ENCODE measurements around the gene ATP6V1B1.

The ATP6V1B1 gene

GRCh38 chr2:70901227-70902066, 34.3 kb upstream of the ATP6V1B1 start:
- peak in 1 of 51 donors; percentile 21 for DNase-seq

DNA sequence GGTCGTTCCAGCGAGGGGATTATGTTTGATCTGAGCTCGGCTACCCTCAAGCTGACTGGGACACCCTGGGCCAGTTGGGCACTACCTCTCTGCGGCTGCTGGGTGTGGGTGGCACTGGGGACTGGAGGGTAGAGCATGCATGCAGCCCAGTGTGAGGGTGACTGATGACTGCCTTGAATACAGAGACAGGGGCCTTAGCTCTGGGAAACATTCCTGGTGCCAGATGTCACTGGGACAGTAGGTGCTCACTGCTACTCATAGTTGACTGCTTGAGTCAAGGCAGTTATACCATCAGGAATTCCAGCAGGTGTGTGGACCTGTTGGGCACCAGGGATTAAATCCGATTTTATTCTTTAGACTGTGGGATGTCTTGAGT, 33.6 kb upstream of the ATP6V1B1 start:
- DNase-seq, result no peak

DNA sequence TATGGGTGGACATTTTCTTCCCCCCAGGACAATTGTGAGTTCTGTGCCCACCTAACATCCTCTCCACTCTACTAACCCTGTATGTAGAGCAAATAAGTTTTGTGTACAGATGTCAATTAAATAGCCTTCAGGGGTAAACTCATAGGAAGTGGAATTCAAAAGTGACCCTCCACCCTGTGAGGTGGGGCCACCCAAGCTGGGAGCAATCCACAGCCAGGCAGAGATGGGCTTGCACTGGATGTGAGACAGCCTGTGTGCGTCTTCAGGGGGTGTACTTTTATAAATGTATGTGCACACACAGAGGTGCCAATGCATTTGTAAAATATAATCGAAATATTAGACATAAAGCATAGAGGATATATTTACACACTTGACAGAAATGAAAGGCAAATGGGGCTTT, 33.1 kb upstream of the ATP6V1B1 start:
- DNase-seq, result no peak

- DNase-seq, result no peak
These were observed 32.5 kb upstream of the ATP6V1B1 start for GRCh38 chr2:70903171-70903570.

DNA sequence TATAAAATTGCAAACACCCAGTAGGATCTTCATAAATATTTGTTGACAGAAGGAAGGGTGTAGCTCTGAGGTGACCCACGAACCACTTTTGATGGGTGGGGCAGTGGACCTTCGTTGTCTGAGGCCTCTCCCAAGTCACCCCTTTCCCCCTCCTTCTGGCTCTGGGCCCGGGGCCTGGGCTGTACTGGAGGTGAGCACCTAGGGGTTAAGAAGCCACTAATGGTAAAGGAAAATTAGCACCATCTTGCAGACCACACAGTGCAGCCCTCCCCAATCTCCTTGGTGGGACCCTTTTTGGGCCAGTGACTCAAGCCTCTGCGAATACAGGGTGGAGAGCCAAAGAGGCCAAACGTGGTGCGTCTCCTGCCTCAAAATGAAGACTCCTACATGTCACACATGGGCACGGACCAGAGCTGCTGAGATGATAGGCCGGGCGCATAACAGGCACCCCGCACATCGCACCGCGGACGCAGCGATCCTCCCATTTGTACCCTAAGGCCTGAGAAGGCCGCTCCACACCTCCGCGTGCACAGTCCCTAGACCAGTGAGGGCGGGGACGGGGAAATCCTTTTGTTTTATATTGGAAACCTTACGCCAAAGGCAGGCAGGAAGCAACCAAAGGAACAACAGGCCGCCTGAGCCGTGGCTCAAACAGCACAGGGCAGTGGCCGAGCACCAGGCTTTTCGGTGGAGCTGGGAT, 31.9 kb upstream of the ATP6V1B1 start:
- no peak for DNase-seq

- no peak for DNase-seq
These were observed 31.1 kb upstream of the ATP6V1B1 start for GRCh38 chr2:70904371-70905216.

DNA sequence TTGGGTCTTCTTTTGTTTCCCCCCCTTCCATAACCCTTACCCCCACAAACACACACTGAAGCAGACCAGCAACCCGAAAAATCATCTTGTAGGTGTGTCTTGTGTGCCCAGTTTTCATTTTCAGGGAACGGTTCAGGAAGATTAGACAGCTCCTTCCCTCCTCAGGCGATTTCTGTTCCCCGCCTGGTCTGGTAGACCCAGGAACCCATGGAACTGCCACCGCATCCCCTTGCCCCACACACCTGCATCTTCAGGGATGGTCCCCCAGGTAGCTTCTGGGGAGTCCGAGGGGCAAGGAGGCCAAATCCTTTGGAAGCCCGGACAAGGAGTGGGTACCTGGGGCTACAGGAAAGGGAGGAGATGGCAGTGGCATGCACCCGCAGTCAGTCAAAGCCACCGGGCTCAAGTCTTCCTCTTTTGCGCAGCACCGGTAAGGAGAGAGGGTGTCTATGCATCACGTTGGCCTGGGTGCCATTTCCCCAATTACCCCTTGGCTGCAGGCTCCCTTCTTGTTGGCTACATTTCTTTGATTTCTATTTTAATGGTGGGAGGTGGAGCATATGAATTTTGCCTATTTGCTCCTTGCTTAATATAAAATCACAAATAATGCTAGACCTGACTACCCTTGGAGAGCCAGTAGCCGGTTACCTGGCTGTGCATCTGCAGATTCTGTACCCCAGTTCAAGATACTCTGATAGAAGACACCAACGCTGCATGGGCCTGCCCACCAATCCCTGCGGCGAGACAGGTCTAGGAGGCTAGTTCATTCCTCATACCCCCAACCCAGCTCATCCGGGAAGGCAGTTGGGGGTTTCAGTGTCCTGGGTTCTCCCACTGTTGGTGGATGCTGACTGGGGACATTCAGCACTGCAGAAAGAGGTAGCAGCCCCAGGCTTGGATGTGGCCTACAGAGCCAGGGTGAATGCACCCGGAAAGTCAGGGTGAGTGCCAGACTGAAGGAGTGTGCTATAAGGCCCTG, 30.0 kb upstream of the ATP6V1B1 start:
- no peak for DNase-seq

DNA sequence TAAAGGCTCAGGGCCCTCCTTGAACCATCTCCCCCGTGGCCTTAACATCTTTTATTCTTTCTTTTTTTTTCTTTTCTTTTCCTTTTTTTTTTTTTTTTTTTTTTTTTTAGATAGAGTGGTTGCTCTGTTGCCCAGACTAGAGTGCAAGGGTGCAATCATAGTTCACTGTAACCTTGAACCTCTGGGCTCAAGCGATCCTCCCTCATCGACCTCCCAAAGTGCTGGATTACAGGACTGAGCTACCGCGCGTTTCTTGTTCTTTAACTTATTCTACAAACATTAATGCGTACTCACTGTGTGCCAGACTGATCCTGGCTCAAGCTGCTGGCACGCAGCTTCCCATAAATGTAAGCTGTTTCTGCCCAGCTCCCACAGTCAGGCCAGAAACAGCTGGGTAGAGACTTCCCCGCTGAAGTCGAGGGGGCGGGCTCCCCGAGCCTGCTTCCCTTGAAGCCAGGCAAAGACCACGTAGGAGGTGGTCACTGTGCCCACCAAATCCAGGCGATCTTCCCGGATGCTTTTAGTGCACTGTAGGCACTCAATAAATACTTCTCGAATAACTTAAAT, 29.2 kb upstream of the ATP6V1B1 start:
- DNase-seq, result no peak

DNA sequence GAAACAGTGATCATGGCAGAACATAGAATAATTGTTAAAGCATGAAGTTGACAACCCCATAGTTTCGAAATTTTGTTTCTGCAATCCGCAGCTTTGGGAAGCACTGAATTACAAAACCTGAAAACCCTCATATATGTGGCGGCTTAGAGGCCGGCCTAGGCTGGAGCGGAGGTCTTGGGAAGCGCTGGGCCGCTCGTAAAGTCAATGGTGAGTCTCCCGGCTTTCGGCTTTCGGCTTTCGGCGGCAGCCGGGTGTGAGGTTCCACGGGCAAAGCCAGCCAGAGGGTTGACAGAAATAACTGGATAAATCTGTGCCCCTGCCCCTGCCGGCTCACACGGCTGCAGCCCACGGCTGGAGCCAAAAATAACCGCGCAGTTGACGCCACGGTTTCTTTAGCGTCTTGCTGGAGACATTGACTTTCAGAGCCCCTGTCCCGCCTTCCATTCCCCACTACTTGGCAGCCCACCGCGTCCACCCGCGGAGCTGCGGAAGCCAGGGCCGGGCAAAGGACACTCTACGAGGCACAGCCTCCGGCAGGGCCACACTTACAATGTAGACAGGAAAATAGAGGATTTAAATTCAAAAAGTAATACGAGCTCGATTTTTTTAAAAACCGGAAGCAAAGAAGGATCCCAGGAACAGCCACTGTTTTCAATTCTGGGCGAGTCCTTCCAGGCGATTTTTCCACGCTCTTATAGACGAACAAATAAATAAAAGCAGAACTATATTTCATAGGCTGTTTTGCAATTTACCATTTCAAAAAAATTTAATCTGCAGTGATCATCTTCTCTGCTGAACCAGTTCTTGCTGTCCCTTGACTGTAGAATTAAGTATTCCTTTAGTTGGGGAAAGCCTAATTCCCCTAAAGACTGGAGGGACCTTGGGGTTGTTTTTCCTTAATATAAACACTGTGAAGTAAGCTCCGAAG, 28.3 kb upstream of the ATP6V1B1 start:
- DNase-seq, result no peak

DNA sequence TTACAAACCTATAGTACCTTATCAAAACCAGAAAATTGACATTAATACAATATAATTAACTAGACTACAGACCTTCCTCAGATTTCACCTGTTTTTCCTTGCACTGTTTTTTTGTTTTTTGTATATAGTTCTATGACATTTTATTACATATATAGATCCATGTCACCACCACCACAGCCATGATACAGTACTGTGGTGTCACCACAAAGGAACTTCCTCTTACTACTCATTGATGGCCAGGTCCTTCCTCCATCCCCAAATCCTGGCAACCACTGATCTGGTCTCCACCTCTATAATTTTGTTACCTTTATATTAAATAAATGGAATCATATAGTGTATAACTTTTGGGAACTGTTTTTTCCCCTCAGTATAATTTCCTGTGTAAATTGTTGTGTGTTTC, 19.4 kb upstream of the ATP6V1B1 start:
- DNase-seq, result no peak

DNA sequence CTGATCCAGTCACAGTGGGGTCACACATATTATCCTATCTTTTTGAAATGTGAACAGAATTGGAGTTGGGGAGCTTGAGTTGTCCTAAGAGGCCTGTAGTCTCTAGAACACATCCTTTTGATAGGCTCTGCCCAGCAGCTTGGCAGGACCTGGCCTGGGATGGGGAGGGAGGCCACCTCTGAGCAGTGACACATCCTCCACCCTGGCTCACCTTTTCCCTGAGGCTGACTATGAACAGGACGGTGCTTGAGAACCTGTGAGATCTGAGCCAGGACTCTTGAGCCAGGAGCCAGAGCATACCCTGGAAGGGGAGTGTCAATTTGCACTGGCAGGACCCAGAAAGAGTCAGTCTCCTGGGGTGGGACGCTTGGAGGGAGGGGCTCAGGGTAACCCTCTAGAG, 17.7 kb upstream of the ATP6V1B1 start:
- no peak for DNase-seq

DNA sequence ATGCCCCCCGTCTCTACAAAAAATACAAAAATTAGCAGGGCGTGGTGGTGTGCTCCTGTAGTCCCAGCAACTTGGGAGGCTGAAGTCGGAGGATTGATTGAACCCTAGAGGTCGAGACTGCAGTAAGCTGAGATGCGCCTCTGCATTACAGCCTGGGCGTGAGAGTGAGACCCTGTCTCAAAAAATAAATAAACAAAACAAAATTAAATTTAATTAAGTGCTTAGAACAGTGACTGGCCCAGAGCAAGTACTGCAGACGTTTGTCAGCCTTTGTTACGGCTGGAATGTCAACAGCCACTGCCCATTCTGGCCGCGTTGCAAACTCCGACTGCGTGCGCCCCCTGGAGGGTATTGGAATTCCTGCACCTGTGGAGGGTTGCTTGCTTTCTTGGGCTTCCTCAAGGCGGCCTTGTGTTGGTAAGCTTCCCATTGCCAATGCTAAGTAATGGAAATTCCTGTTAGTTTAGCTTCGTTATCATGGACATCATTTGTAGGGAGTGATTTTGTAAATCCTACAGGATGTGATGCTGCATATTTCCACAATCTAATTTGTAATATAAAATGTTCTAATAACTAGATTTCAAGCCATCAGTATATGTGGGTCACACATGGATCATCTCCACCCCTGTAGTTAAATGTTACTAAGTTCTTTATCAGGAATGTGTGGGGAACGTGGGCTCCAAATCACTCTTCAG, 15.9 kb upstream of the ATP6V1B1 start:
- DNase-seq, result peak in 48 of 51 donors; percentile 8 to 84 (median 52)

- DNase-seq, result no peak
These were observed 15.4 kb upstream of the ATP6V1B1 start for GRCh38 chr2:70920367-70920715.

DNA sequence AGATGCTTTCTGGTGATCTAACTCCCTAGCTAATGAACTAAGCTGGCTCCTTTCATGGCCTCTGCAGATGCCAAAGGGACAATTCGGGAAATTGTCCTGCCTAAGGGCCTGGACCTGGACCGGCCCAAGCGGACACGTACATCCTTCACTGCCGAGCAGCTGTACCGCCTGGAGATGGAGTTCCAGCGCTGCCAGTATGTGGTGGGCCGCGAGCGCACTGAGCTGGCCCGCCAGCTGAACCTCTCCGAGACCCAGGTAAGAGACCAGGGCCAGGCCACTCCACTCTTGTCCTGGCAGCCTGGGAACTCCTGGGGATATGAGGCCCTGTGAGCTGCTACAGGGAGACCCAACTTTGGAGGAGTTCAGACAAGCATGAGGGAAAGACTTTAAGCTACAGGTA, 14.7 kb upstream of the ATP6V1B1 start:
- DNase-seq, result no peak

GRCh38 chr2:70921839-70922234, 13.9 kb upstream of the ATP6V1B1 start:
- no peak for DNase-seq

DNA sequence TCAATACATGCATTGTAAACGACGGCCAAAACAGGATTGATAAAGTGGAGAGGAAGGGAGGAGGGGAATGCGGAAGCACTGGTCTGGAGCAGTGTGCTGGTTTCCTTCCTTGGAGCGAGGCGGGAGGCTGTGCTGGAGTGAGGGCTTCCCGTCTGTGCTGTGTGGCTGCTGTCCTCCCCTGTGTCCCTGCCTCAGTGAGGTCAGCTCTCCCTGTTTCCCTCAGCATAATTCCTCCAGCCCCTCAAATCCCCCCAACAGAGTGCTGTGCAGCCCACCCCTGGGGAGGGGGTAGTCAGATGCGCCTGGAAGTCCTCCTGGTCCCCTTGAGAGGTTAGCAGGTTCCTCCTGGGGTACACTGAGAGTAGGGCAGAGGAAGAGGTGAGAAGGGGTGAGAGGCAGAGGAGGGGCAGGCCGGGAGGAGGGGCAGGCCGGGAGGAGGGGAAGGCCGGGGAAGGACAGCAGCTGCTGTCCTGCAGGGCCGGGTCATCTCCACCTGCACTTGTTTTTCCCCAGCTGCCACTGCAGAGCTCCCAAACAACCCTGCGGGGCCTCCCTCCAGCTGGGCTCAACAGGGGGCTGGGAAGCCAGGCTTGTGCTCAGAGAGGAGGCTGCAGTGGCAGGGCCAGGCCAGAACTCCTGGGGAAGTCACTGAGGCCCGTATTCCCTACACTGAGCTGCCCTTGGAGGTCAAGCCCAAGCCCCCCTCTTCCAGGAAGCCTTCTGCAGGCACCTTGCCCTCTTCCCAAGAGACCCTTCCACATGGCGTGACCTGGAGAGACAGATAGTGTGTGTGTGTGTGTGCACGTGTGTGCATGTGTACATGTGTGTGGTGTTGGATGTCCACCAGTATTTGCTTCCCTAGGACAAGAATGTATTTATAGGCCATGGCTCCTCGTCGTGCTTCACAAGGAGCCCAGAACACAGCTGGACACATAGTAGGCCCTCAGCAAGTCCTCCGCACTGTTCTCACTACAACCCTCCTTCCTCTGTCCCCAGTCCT, 13.2 kb upstream of the ATP6V1B1 start:
- no peak for DNase-seq

DNA sequence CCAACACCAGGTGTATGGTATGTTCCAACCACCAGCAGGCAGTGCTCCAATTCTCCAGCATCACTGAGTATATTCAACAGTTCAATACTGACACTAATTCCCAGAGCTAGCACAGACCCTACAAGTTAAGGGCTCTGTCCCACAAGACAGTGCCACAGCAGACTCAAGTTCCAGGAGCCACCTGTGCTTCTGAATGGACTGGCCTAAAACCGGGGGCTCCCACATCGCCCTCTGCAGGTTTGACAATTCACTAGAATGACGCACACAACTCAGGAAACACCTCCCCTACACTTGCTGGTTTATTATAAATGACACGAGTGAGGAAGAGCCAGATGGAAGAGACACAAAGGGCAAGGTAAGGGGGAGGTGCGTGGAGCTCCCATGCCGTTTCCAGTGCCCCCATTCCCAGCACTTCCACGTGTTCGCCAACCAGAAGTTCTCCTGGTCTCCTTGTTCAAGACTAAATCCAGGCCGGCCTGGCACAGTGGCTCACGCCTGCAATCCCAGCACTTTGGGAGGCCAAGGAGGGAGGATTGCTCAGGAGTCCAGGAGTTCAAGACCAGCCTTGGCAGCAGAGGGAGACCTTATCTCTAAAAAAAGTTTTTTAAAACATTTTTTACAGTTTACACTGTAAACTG, 12.2 kb upstream of the ATP6V1B1 start:
- DNase-seq, result no peak

Data from hypothalamus (tissue), 51 donors.